Measurements from ENCODE around the gene F12. TPM values are rescaled to one million over a fixed set of nuclear protein-coding genes. Genes with fewer than 3 reads are reported as not detected.

Gene F12
- total RNA-seq, 4 donors from 2014 or later: 0.42 to 2.6 (median 1.1) TPM; not detected in 1

GRCh38 chr5:177427919-177428573 is 18.7 kb upstream of the F12 start:
- Histone ChIP-seq H3K36me3 (peaks cover 9 to 10% of the 10 kb centered on the region in 2 donors), H3K4me3 (replicated peaks in 1 of 3) (no peak overlapping the region), H3K9me3 (no peaks in the 10 kb centered on the region), H3K27me3 (no peaks in the 10 kb centered on the region), H3K27ac (no peak overlapping the region), H3K4me1 (peaks cover 13% of the 10 kb centered on the region in 2 donors)
- no peak for DNase-seq
- TF ChIP-seq CTCF (IDR thresholded peaks at IDR 0.05) (no peak), POLR2A (IDR thresholded peaks at IDR 0.05) (no peak)
- WGBS, 2 donors: 82 to 94% methylated on average over 8 to 9 of the region's 11 CpGs
- intact Hi-C loops (cut with DNase I): no loop called here

DNA sequence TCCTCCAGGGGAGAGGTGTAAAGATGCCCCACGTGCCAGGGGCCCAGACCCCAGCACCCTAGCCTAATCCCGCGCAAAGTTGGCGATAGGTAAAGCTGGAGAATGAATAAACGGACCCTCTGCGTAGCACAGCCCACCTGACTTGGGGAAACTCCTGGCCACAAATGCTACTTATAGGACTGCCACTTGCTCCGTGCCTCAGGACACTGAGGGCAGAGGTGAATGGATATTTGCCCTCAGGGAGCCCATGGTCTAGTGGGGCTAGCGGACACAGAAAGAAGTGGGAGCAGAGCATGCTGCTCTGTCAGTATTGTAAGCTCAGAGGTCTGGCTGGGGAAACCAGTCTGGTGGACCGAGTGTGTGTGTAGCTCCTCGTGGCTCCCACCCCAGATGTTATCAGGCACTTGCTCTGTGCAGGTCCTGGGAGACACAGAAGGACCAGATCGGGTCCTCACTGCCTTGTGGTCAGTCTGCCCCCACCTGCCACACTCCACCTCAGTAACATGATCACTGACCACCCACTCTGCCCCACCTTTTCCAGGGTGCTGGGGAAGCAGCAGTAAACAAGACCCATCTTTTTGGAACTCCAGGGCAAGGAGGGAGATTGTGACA is 18.0 kb upstream of the F12 start:
- peaks cover 2% of the 10 kb centered on the region in 2 donors for H3K36me3 ChIP-seq
- peaks cover 13% of the 10 kb centered on the region in 2 donors for H3K4me1 ChIP-seq
- H3K27ac ChIP-seq: peak overlapping the region in 2 of 3 donors; percentile 61 to 78
- intact Hi-C loops (cut with DNase I): no loop called here
- WGBS, 2 donors: 11 to 26% methylated on average over 7 to 11 of the region's 11 CpGs
- no peak for TF ChIP-seq CTCF (IDR thresholded peaks at IDR 0.05)
- no peak for TF ChIP-seq POLR2A (IDR thresholded peaks at IDR 0.05)
- no peaks in the 10 kb centered on the region for H3K9me3 ChIP-seq
- peak in 1 of 2 donors; percentile 10 for DNase-seq
- no peaks in the 10 kb centered on the region for H3K27me3 ChIP-seq
- peak overlapping the region; percentile 44 to 79 (median 63) for H3K4me3 ChIP-seq (replicated peaks in 1 of 3)

- DNase-seq: peak; percentile 58
- WGBS, 2 donors: 0 to 1% methylated on average over 15 to 36 of the region's 82 CpGs
- Histone ChIP-seq H3K4me1 (peaks cover 13% of the 10 kb centered on the region in 2 donors), H3K9me3 (no peaks in the 10 kb centered on the region), H3K4me3 (replicated peaks in 1 of 3) (peak within 1 kb of the TSS; percentile 44 to 79 (median 63)), H3K27me3 (no peaks in the 10 kb centered on the region), H3K27ac (peak within 1 kb of the TSS; percentile 64 to 92 (median 90)), H3K36me3 (no peaks in the 10 kb centered on the region)
- intact Hi-C loops (cut with DNase I): no loop called here
- no peak for TF ChIP-seq CTCF (IDR thresholded peaks at IDR 0.05)
- TF ChIP-seq POLR2A (IDR thresholded peaks at IDR 0.05): peak; percentile 30 to 76
These were observed 17.3 kb upstream of the F12 start, which contains the start of gene GRK6 for GRCh38 chr5:177426566-177427210. GRK6 (plus strand) TSS chr5:177426676; CDS start chr5:177426846, 170 bp downstream.

DNA sequence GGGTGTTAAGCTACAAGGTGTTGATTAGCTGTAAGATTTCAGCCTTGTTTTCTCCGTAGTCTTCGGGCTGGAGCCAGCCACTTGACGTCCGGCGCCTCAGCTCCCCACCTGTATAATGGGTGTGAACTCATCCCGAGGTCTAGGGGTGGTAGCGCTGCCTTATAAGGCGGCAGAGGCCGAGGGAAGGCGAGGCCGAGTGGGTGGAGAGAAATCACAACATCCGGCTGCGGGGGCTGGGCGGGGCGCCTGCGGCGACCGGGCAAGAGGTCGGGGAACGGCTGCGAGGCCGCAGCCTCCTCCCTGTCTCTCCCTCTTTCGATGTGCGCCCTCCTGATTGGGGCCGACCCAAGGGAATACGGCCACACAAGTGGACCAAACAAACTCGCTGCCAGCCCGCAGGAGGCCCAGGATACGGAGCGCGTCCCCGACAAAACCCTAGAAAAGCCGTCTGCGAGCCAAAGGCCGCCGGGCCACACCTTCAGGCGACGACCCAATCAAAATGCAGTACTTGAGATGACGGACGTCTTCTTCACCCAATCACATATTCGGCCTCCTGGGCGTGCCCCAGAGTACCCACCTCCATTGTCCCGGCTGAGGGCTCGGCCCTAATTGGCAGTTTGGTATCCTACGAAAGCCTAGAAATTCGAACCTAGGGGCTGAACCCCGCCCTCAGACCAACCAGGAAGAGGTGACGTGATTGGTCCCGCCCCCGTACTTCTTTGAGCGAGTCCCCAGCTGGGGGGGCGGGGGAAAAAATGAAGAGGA is 16.6 kb upstream of the F12 start:
- TF ChIP-seq CTCF (IDR thresholded peaks at IDR 0.05) (no peak), POLR2A (IDR thresholded peaks at IDR 0.05) (peak in 1 of 2 donors; percentile 90)
- DNase-seq: peak; percentile 100
- H3K9me3 ChIP-seq: no peaks in the 10 kb centered on the region
- no peaks in the 10 kb centered on the region for H3K27me3 ChIP-seq
- intact Hi-C loops (cut with DNase I): no loop called here
- H3K4me1 ChIP-seq: peaks cover 13% of the 10 kb centered on the region in 2 donors
- WGBS, 2 donors: 0 to 2% methylated on average over 24 to 26 of the region's 52 CpGs
- no peaks in the 10 kb centered on the region for H3K36me3 ChIP-seq
- H3K27ac ChIP-seq: peak overlapping the region; percentile 64 to 92 (median 90)
- H3K4me3 ChIP-seq (replicated peaks in 1 of 3): peak overlapping the region; percentile 1 to 42 (median 2)
